ENCODE data around the gene KRT77. TPM values are rescaled to one million over a fixed set of nuclear protein-coding genes. Genes with fewer than 3 reads are reported as not detected.

Gene KRT77
- total RNA-seq, 2 experiments from 2014 or later = not detected

DNA sequence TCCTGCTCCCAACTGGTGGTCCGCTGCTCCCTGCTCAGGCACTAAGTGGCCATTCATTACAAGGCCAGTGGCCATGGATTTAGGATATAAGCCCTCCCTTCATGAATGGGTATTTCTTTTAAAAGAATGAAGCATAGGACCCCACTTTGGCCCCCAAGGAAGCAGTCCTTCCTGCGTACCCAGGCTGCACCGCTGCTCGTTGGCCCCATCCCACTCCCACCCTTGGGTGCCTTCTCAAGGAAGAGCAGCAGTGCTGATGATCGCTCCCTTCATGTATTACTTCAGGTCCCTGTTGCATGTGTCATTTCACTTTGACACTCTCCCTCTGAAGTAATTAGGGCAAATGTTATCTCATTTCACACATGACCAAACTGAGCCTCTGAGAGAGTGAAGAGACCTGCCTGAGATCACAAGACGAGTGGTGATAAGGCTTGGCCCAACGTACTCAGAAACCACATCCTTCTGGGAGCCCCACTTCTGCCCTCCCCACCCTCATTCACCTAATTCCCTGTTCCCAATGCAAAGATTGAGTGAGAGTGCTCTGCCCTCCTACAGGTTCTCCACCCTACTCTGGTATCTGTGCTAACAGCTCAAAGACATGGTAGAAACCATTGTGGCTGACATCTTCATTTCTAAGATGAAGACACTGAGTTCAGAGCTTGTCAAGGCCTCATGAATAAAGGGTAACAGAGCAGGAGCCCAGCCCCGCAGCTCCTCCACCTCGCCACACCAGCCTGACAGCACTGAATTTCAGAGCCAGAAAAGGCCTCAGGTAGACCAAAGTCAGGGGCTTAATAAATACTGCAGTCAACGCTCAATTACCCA, 41.0 kb downstream of the KRT77 start:
- H3K4me3 Mint-ChIP-seq = no peak overlapping the region
- H3K9me3 Mint-ChIP-seq (ENCODE audit: low read depth) = no peaks in the 10 kb centered on the region
- DNase-seq (peak; percentile 25), ATAC-seq (no peak)
- no peak overlapping the region for H3K27ac Mint-ChIP-seq
- peaks cover 32% of the 10 kb centered on the region for H3K27me3 Mint-ChIP-seq
- no peaks in the 10 kb centered on the region for H3K36me3 Mint-ChIP-seq
- CTCF ChIA-PET = no interaction called here
- peaks cover 4% of the 10 kb centered on the region for H3K4me1 Mint-ChIP-seq

DNA sequence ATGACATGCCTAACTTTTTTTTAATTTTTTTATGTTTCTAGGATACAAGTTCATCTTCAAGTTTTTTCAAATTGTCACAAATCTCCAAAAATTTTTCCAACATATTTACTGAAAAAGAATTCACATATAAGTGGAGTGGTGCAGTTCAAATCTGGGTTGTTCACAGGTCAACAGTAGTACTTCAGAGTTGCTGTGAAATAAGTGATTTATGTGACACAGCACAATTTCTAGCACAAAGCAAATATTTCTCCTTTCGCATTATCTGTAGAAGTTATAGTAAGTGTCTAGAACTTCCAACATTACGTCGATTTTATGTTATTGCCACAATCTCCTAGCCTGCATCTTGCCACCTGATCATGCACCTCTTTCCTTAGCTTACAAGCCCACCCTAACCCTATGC, 41.7 kb downstream of the KRT77 start:
- no peak for ATAC-seq
- peaks cover 31% of the 10 kb centered on the region for H3K27me3 Mint-ChIP-seq
- H3K36me3 Mint-ChIP-seq = no peaks in the 10 kb centered on the region
- CTCF ChIA-PET = no interaction called here
- H3K4me1 Mint-ChIP-seq = peaks cover 4% of the 10 kb centered on the region
- no peaks in the 10 kb centered on the region for H3K9me3 Mint-ChIP-seq (ENCODE audit: low read depth)
- no peak for DNase-seq
- no peak overlapping the region for H3K27ac Mint-ChIP-seq
- no peak overlapping the region for H3K4me3 Mint-ChIP-seq

DNA sequence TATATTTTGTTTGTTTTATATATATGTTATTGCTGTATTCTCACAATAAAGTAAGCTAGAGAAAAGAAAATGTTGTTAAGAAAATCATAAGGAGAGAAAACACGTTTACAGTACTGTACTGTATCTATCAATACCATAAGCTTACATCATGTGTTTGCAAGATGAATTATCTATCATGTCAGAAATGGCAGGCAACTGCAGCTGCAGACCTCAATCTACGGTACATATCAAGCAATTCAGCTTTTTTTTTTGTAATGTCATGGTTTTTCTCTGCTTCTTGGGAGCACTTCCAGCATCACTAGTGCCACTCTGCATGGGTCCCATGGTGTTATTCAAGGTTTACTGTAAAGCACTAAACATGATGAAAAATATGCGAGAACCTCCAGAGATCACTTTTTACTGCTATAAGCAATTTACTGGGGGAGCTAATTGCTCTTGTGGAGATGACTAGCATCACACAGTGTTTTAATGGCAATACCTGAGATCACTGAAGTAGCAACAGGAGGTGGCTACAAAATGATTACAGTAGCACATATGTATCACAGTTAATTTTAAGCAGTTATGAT, 42.3 kb downstream of the KRT77 start:
- H3K36me3 Mint-ChIP-seq = no peaks in the 10 kb centered on the region
- H3K4me3 Mint-ChIP-seq = no peak overlapping the region
- H3K9me3 Mint-ChIP-seq (ENCODE audit: low read depth) = no peaks in the 10 kb centered on the region
- CTCF ChIA-PET = interaction anchor here (1.1 kb wide), 1 partner anchor 25 kb away, joined by 3 read pairs; no protein-coding TSS in a partner anchor
- peaks cover 4% of the 10 kb centered on the region for H3K4me1 Mint-ChIP-seq
- DNase-seq = no peak
- no peak overlapping the region for H3K27ac Mint-ChIP-seq
- no peak for ATAC-seq
- peaks cover 31% of the 10 kb centered on the region for H3K27me3 Mint-ChIP-seq

DNA sequence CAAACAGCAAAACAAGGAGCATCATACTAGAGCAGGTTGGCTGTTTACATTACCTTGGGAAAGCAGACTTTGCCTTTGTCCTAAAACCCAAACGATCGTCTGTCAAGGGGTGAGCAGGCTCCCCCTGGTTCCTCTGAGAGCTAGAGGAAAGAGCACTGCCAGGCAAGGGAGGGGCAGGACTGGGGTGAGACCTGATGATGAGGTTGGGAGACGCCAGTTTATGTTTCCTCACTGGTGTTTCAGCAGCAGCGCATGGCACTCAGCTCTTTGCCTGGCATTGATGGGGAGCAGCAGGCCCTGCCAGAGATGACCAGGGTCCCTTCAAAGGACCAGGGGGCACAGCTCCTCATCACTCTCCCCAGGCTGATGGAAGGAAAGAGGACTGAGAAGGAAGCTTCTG, 43.4 kb downstream of the KRT77 start:
- CTCF ChIA-PET = no interaction called here
- Mint-ChIP-seq H3K36me3 (no peaks in the 10 kb centered on the region), H3K27ac (no peak overlapping the region), H3K4me3 (no peak overlapping the region), H3K27me3 (peaks cover 38% of the 10 kb centered on the region), H3K9me3 (ENCODE audit: low read depth) (no peaks in the 10 kb centered on the region), H3K4me1 (peaks cover 4% of the 10 kb centered on the region)
- no peak for DNase-seq
- no peak for ATAC-seq

DNA sequence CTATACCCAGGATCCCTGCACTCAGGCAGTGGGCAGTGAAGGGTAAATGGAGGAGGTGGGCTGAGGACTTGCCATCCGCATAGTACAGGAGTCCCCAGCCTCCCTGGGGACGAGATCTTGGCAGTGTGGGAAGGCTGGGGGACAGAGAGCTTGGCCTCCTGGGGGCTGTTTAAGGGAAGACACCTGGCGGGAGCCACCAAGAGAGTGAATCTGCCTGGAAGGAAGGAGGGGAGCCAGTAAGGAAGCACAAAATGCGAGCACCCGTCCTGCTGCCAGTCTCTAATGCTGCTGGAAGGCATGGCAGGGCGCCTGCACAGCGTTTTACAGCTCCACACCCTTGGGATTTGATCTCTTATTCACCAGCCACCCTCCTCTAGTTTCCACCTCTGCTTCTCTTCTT, 43.9 kb downstream of the KRT77 start:
- peaks cover 41% of the 10 kb centered on the region for H3K27me3 Mint-ChIP-seq
- H3K4me3 Mint-ChIP-seq = no peak overlapping the region
- CTCF ChIA-PET = no interaction called here
- no peaks in the 10 kb centered on the region for H3K9me3 Mint-ChIP-seq (ENCODE audit: low read depth)
- no peak overlapping the region for H3K27ac Mint-ChIP-seq
- no peak for DNase-seq
- no peak for ATAC-seq
- H3K36me3 Mint-ChIP-seq = no peaks in the 10 kb centered on the region
- H3K4me1 Mint-ChIP-seq = peaks cover 4% of the 10 kb centered on the region

DNA sequence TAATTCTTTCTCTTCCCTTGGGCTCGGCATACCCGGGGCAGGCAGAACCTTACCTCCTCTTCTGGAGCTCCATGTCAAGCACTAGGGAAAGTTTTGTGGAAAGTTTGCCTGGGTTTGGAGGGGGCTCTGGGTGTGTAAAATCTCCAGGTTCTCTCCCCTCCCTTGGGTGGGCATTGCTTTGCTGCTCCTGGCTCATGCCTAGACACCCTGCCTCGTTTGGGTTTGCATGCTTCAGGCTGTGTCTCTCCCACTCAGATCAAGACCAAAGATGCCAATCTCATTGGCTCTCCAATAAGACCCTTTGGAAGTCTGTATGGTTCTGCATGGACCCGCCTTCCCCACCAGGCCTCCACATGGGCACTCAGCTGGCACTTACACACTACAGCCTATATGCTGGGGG, 45.1 kb downstream of the KRT77 start:
- CTCF ChIA-PET = no interaction called here
- no peak overlapping the region for H3K4me3 Mint-ChIP-seq

DNA sequence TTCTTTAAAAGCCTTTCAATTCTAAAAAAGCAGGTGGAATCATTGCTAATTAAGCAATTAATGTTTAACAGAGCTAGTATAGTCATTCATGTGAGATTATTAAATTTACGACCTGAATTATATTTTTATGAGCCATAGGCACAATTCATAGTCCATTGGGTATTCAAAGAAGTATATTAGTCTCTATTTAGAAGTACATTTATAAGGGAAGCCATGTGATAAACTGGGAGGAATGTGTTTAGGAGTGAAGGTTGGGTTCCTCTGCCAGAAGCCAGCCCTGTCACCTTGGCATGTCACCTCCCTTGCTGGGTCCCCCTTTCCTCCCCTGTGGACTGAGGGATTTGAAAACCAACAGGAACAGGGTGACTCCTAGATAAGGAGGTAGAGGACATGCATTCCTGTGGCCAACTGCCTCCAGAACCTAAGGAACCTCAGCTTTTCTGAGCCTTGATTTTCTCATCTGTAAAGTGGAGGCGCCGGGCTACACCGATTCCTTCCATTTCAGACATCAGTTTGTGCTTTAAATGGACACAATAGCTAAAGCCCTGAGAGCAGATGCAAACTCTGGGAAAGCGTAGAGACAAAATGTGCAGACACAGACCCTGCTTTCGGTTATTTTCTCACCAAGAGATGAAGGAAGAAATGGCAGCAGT, 45.9 kb downstream of the KRT77 start:
- no peak for DNase-seq
- no peak overlapping the region for H3K27ac Mint-ChIP-seq
- CTCF ChIA-PET = no interaction called here
- ATAC-seq = no peak
- H3K4me1 Mint-ChIP-seq = peaks cover 6% of the 10 kb centered on the region
- no peaks in the 10 kb centered on the region for H3K36me3 Mint-ChIP-seq
- H3K4me3 Mint-ChIP-seq = no peak overlapping the region
- peaks cover 50% of the 10 kb centered on the region for H3K27me3 Mint-ChIP-seq
- no peaks in the 10 kb centered on the region for H3K9me3 Mint-ChIP-seq (ENCODE audit: low read depth)

More for the DNA sequence above, 45.1 kb downstream of the KRT77 start:
- DNase-seq = no peak
- Mint-ChIP-seq H3K27me3 (peaks cover 41% of the 10 kb centered on the region), H3K36me3 (no peaks in the 10 kb centered on the region), H3K4me1 (peaks cover 4% of the 10 kb centered on the region), H3K27ac (no peak overlapping the region), H3K9me3 (ENCODE audit: low read depth) (no peaks in the 10 kb centered on the region)
- ATAC-seq = no peak

DNA sequence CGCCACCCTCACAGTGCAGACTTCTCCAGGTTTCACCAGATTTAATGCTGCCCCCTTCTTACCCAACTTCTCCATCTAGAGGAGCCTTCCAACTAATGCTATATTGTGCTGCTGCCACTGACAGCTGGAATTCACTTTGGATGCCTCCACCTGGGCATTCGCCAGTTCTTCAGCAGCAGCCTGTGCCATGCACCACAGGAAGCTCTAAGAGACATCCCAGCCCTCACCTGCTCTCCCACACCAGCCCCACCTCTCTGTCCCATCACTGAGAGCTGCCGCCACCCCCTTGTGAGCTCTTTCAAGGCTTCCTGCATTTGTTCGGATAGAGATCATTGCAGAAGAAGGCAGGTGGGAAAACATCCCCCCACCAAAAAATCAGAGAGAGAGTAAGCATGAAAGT, 46.7 kb downstream of the KRT77 start:
- H3K27me3 Mint-ChIP-seq = peaks cover 55% of the 10 kb centered on the region
- no peak overlapping the region for H3K27ac Mint-ChIP-seq
- H3K4me3 Mint-ChIP-seq = no peak overlapping the region
- DNase-seq = no peak
- no peaks in the 10 kb centered on the region for H3K9me3 Mint-ChIP-seq (ENCODE audit: low read depth)
- ATAC-seq = no peak
- H3K36me3 Mint-ChIP-seq = no peaks in the 10 kb centered on the region
- CTCF ChIA-PET = no interaction called here
- peaks cover 3% of the 10 kb centered on the region for H3K4me1 Mint-ChIP-seq

DNA sequence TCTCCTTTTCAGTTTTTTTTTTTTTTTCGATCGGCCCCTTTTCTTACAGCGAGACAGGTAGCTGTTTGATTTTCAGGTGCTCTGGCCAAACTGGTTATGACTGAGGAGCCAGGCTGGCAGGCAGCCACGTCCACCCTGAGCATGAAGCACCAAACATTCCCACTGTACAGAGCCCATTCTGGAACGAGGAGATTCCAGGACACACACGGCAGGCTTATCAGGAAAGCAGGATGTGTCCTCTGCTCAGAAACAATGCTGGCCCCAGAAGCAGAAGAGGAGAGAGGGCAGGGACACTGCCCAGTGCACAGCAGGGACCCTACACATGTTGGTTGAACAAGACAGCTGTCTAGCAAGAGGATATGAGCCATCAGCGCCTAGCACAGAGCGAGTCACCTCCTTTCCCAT, 47.6 kb downstream of the KRT77 start:
- H3K27me3 Mint-ChIP-seq = peaks cover 57% of the 10 kb centered on the region
- CTCF ChIA-PET = no interaction called here
- no peak overlapping the region for H3K27ac Mint-ChIP-seq
- ATAC-seq (no peak), DNase-seq (no peak)
- peaks cover 3% of the 10 kb centered on the region for H3K4me1 Mint-ChIP-seq
- H3K4me3 Mint-ChIP-seq = no peak overlapping the region
- H3K36me3 Mint-ChIP-seq = no peaks in the 10 kb centered on the region
- no peaks in the 10 kb centered on the region for H3K9me3 Mint-ChIP-seq (ENCODE audit: low read depth)

DNA sequence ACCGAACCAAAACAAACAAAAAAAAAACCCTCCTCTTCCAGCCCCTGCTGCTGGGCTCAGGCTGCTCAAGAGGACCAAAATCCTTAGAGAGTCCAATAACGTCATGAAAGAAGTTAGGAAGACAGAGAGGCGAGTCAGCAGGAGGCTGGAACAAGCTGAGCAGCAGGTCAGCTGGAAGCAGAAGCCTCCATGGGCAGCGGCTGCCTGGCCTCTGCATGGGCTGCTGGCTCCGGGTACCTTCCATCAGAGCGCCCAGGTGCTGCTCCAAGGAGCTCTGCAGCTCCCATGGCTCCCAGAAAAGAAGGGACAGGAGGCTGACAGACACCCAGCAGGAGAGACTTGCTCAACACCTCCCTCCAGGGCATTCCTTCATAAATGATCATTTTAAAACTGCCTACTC, 48.1 kb downstream of the KRT77 start:
- Mint-ChIP-seq H3K4me3 (no peak overlapping the region), H3K9me3 (ENCODE audit: low read depth) (no peaks in the 10 kb centered on the region), H3K27ac (no peak overlapping the region), H3K36me3 (no peaks in the 10 kb centered on the region), H3K27me3 (peaks cover 58% of the 10 kb centered on the region), H3K4me1 (peaks cover 3% of the 10 kb centered on the region)
- CTCF ChIA-PET = no interaction called here
- ATAC-seq = no peak
- DNase-seq = no peak

DNA sequence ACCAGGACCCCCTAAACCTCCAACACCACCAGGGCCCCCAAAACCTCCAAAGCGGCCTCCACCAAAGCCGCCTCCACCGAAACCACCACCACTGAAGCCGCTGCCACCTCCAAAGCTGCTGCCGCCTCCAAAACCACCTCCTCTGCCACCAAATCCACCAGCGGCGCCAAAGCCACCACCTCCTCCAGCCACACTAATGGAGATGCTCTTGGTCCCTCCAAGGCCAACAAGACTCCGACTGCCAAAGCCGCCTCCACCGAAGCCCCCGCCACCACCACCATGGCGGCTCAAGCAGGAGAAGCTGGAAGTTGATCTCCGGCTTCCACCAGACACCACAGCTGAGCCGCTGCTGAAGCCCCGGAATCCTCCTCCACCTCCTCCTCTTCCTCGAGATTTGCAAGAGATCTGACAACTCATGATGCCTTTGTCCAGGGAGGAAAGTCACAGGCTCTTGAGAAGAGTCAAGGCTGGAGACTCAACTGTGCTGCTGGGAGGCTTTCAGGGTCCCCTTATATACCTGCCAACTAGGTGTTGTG, 51.5 kb downstream of the KRT77 start, which contains the start of gene KRT2:
Gene KRT2 (minus strand): TSS at position 486 of the 536 bp plus-strand sequence. CDS start 69 bp downstream, at position 417.
- H3K4me3 Mint-ChIP-seq = no peak within 1 kb of the TSS
- peaks cover 11% of the 10 kb centered on the region for H3K4me1 Mint-ChIP-seq
- ATAC-seq (no peak), DNase-seq (peak; percentile 31)
- CTCF ChIA-PET = interaction anchor here (2.1 kb wide), 1 partner anchor 228 kb away, joined by 4 read pairs; no protein-coding TSS in a partner anchor
- H3K27ac Mint-ChIP-seq = no peak within 1 kb of the TSS
- peaks cover 43% of the 10 kb centered on the region for H3K27me3 Mint-ChIP-seq
- H3K9me3 Mint-ChIP-seq (ENCODE audit: low read depth) = no peaks in the 10 kb centered on the region
- no peaks in the 10 kb centered on the region for H3K36me3 Mint-ChIP-seq

DNA sequence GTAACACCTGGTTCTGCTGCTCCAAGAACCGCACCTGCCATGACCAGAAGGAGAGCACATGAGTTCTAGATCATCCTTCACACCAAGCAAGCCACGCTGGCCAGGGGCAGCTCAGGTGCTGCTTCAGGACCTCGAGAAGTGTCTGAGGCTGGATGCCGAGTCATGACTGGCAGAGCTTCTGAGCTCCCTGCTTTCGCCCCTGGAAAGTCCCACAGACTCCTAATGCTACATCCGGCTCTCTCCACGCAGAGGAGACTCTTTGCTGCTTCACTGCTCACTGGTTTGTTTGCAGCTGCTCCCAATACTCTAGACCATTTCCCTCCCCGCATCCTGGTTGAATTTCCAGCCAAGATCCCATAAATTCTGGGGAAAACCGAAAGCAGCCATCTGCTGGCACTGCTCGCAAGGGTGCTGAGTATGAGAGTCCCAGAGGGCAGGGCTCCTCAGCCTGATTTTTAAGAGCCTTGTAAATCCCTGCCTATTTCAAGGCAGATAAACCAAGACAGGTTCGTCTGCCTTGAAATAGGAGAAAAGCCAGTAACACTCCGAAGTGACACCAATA, 52.7 kb downstream of the KRT77 start:
- H3K36me3 Mint-ChIP-seq = no peaks in the 10 kb centered on the region
- no peak overlapping the region for H3K27ac Mint-ChIP-seq
- CTCF ChIA-PET = interaction anchor here (1.1 to 2.1 kb wide), 2 partner anchors 229 to 235 kb away, joined by 3 to 4 read pairs; no protein-coding TSS in a partner anchor
- H3K4me1 Mint-ChIP-seq = peaks cover 23% of the 10 kb centered on the region
- no peaks in the 10 kb centered on the region for H3K9me3 Mint-ChIP-seq (ENCODE audit: low read depth)
- DNase-seq = peak; percentile 16
- peaks cover 35% of the 10 kb centered on the region for H3K27me3 Mint-ChIP-seq
- no peak overlapping the region for H3K4me3 Mint-ChIP-seq
- no peak for ATAC-seq

DNA sequence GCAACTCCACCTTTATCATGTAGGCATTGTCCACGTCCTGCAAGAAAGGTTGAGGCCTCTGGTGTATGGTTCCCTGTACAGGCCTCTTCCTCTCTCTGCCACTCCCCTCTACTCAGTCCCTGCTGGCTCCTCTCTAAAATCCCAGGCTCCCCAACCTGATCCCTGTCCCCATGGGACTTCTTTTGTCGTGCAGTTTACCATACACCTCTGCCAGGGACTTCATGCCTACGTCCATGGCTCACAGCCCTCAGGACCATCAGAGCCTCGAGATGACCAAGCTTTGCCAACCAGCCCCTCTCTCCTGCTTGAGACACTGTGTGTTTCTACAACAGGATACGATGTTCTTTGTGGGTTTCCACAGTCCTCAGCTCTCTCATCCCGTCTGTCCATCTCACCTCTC, 54.3 kb downstream of the KRT77 start:
- Mint-ChIP-seq H3K27ac (no peak overlapping the region), H3K9me3 (ENCODE audit: low read depth) (no peaks in the 10 kb centered on the region), H3K36me3 (peaks cover 3% of the 10 kb centered on the region), H3K4me3 (no peak overlapping the region), H3K27me3 (peaks cover 24% of the 10 kb centered on the region), H3K4me1 (peaks cover 38% of the 10 kb centered on the region)
- CTCF ChIA-PET = interaction anchor here (0.8 kb wide), 1 partner anchor 64 kb away, joined by 3 read pairs; no protein-coding TSS in a partner anchor
- ATAC-seq (no peak), DNase-seq (no peak)
